Endothelial cell of umbilical vein (primary cell): ENCODE measurements around the gene MTERF4. TPM values are rescaled to one million over a fixed set of nuclear protein-coding genes. Genes with fewer than 3 reads are reported as not detected.

Source experiments
- BruUV-seq: library from RNA; stranded (reverse); fragments of 400-500 nt; replicated peaks from 2 replicates; lab custom pipeline; 2021; lab: Mats Ljungman, UMichigan
- CTCF ChIA-PET: fragments of 300-600, 350-600 bp; sonication (Branson Sonifier 250); formaldehyde crosslinking; loops from one replicate; lab custom pipeline; 2021; ENCODE audit warnings: antibody characterized with exemption, inconsistent platforms; lab: Charles Lee
- POLR2A ChIA-PET: fragments of 300-600, 350-600 bp; sonication (Branson Sonifier 250); formaldehyde crosslinking; loops from one replicate; lab custom pipeline; 2021; ENCODE audit warnings: antibody characterized with exemption, inconsistent platforms; lab: Charles Lee
- DNase-seq: peaks from one replicate; pipeline ENCODE4 v3.0.0-alpha.2; 2011; ENCODE audit warnings: low read depth, low spot score
- FAIRE-seq: peaks from 2 replicates; lab custom pipeline; 2011; peaks lifted over from hg19 to GRCh38; lab: Jason Lieb, UNC
- H2AFZ ChIP-seq: 2 replicates; pipeline ENCODE4 v1.6.0; 2012; ENCODE audit warnings: low read depth, low read length, control low read depth, inconsistent platforms
- H3K27ac ChIP-seq: 2 replicates; pipeline ENCODE4 v1.5.1; 2011; ENCODE audit warnings: low read depth, mild to moderate bottlenecking, control low read depth, low read length, moderate library complexity; ENCODE audit not compliant: insufficient read depth
- H3K27me3 ChIP-seq, 2 experiments: 2 replicates each; pipeline versions ENCODE4 v1.6.0 to v1.6.1; 2011; ENCODE audit warnings: low read length in 2 of 2, mixed read lengths in 1 of 2; ENCODE audit not compliant: control insufficient read depth in 2 of 2, insufficient read depth in 2 of 2
- H3K36me3 ChIP-seq, 2 experiments: 2 replicates in 1 of 2; 3 replicates in 1 of 2; pipeline ENCODE4 v1.5.1; 2011; ENCODE audit warnings: low read length in 2 of 2, mild to moderate bottlenecking in 1 of 2, moderate library complexity in 1 of 2; ENCODE audit not compliant: control insufficient read depth in 2 of 2, insufficient read depth in 2 of 2; ENCODE audit errors: extremely low read depth in 1 of 2
- H3K4me1 ChIP-seq: 3 replicates; pipeline ENCODE4 v1.5.1; 2011; ENCODE audit warnings: mild to moderate bottlenecking, low read length; ENCODE audit not compliant: control insufficient read depth, insufficient read depth; ENCODE audit errors: extremely low read depth
- H3K4me2 ChIP-seq: 2 replicates; pipeline ENCODE4 v1.6.1; 2011; ENCODE audit warnings: low read length, control low read depth, mixed read lengths; ENCODE audit not compliant: insufficient read depth
- H3K4me3 ChIP-seq, 3 experiments: fragments of 200-600 bp in 1 of 3; sonication (generic), shearing (Covaris generic) in 1 of 3; replicated peaks in 1 of 3; 2 replicates each; pipeline ENCODE4 v1.5.1; 2011 to 2016; ENCODE audit warnings: control low read depth in 3 of 3, low read length in 3 of 3, mild to moderate bottlenecking in 2 of 3, inconsistent platforms in 1 of 3, low read depth in 1 of 3, moderate library complexity in 1 of 3; ENCODE audit not compliant: insufficient read depth in 1 of 3
- H3K79me2 ChIP-seq: 2 replicates; pipeline ENCODE4 v1.6.0; 2012; ENCODE audit warnings: low read length, inconsistent platforms; ENCODE audit not compliant: control insufficient read depth, insufficient read depth
- H3K9ac ChIP-seq: replicated peaks from 2 replicates; pipeline ENCODE3; 2011; ENCODE audit warnings: low read length, control low read depth; ENCODE audit not compliant: insufficient read depth; ENCODE audit errors: extremely low read depth
- H3K9me1 ChIP-seq: replicated peaks from 3 replicates; pipeline ENCODE4 v1.6.0; 2011; ENCODE audit warnings: mild to moderate bottlenecking, low read length; ENCODE audit not compliant: control insufficient read depth, insufficient read depth; ENCODE audit errors: extremely low read depth
- H3K9me3 ChIP-seq: replicated peaks from 2 replicates; pipeline ENCODE4 v1.5.1; 2012; ENCODE audit warnings: low read length, inconsistent platforms; ENCODE audit not compliant: control insufficient read depth, insufficient read depth
- H4K20me1 ChIP-seq: replicated peaks from 2 replicates; pipeline ENCODE3; 2011; ENCODE audit warnings: mild to moderate bottlenecking, low read length; ENCODE audit not compliant: control insufficient read depth, insufficient read depth; ENCODE audit errors: extremely low read depth
- EZH2 ChIP-seq: IDR thresholded peaks from 2 replicates; pipeline ENCODE4 v1.6.1; 2012; ENCODE audit warnings: borderline replicate concordance, low read depth, mild to moderate bottlenecking, moderate library complexity, low read length, inconsistent platforms; ENCODE audit not compliant: severe bottlenecking
- FOS ChIP-seq: IDR thresholded peaks from 2 replicates; pipeline ENCODE4 v1.6.1; 2011; ENCODE audit warnings: mild to moderate bottlenecking, low read length, moderate library complexity, borderline replicate concordance; ENCODE audit not compliant: insufficient read depth
- GATA2 ChIP-seq: IDR thresholded peaks from 2 replicates; pipeline ENCODE4 v1.7.0; 2011; ENCODE audit warnings: low read depth, mild to moderate bottlenecking, moderate library complexity, mixed read lengths, low read length; ENCODE audit not compliant: insufficient read length, insufficient read depth
- JUN ChIP-seq: IDR thresholded peaks from 2 replicates; pipeline ENCODE4 v1.6.1; 2011; ENCODE audit warnings: borderline replicate concordance, low read depth; ENCODE audit not compliant: insufficient read length, insufficient read depth
- MYC ChIP-seq: IDR thresholded peaks from one replicate; pipeline ENCODE4 v1.6.1; 2011; ENCODE audit warnings: mild to moderate bottlenecking, low read depth, low read length
- POLR2A ChIP-seq: IDR thresholded peaks from 2 replicates; pipeline ENCODE4 v1.6.1; 2012; ENCODE audit warnings: low read depth, mild to moderate bottlenecking, control low read depth, low read length
- POLR2AphosphoS5 ChIP-seq: IDR thresholded peaks from 2 replicates; pipeline ENCODE4 v1.6.1; 2012; ENCODE audit warnings: low read depth, mild to moderate bottlenecking, control low read depth, low read length, moderate library complexity; ENCODE audit not compliant: insufficient read depth
- dilution Hi-C: fragments of 300-500 bp; cut with MboI; formaldehyde crosslinking; loops from one replicate; pipeline ENCODE4 v1.15.0; 2019; ENCODE audit warnings: low sequenced_read_pairs; ENCODE audit not compliant: extremely low pct_ligation_motif_present
- intact Hi-C: fragments of 100-400 bp; cut with micrococcal nuclease; formaldehyde crosslinking; loops from one replicate; pipeline ENCODE4 v1.10.0; 2022
- polyA plus RNA-seq, 4 experiments: library from polyadenylated mRNA; depleted of rRNA in 3 of 4; stranded (reverse) in 3 of 4; unstranded in 1 of 4; fragments of >200 nt; gene quantifications; 2 replicates each; pipeline versions ENCODE4 v1.2.1 to v1.2.3, GENCODE V29; 2011 to 2012; ENCODE audit warnings: missing spikeins in 1 of 4
- total RNA-seq: library from RNA; stranded (reverse); gene quantifications from 2 replicates; pipeline ENCODE4 v1.2.3, GENCODE V29; 2021
- TF ChIP-seq, protein P1 (sequence below), 2 donors: IDR thresholded peaks; 1 replicate in 1 of 2; 2 replicates in 1 of 2; pipeline ENCODE4 v1.5.1; 2011; ENCODE audit warnings: low read length in 2 of 2, mild to moderate bottlenecking in 2 of 2, moderate library complexity in 2 of 2, control low read depth in 1 of 2, inconsistent platforms in 1 of 2, low read depth in 1 of 2; ENCODE audit not compliant: insufficient read depth in 1 of 2; ENCODE audit errors: extremely low read depth in 1 of 2
- TF ChIP-seq, protein P2 (sequence below): IDR thresholded peaks from 2 replicates; pipeline ENCODE4 v1.6.1; 2011; ENCODE audit not compliant: insufficient read depth, insufficient read length

MTERF4 gene
- total and polyA plus RNA-seq, 2 donors (not counting 3 experiments of a cell fraction or from before 2014, with no cell fraction given): 14.7 to 27.3 TPM

DNA sequence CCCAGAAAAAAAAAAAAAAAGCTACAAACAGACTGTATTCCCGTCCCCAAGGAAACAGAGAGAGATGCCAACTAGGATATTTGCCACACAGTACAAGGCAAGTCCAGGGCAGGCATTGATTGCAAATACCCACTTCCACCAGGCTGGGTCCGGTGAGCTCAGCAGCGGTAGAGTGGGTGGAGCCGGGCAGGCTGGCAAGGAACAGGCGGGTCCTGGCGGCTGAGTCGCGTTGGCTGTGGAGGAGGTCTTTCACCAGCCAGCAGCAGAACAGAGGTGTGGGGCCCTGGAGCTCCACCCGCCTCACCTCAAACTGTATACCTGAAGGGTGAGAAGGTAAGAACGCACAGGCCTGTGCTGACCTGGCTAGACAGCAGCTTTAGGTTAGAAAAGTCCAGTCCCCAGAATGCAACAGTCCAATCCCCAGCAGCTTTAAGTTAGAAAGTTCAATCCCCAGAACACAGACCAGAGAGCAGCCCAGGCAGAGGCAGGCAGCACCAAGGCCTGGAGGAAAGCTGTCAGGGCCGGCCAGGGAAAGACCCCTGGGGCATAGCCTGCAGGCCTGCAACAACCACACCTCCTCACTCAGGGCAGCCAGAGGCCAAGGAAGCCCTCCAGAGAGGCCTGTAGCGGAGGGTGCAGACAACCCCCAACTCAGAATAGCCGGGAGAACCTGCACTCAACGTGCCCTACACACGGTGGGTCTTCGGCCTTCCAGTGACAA lies 21.9 kb upstream of the MTERF4 start:
- Histone ChIP-seq H3K9ac (no peak overlapping the region), H3K9me1 (no peaks in the 10 kb centered on the region), H3K9me3 (no peaks in the 10 kb centered on the region), H3K4me1 (no peaks in the 10 kb centered on the region), H3K27ac (no peak overlapping the region), H2AFZ (no peak overlapping the region), H3K79me2 (no peaks in the 10 kb centered on the region), H3K4me3 (no peak overlapping the region), H3K36me3 (peaks cover 0 to 2% of the 10 kb centered on the region in 2 experiments), H3K27me3 (no peaks in the 10 kb centered on the region), H3K4me2 (no peak overlapping the region), H4K20me1 (no peaks in the 10 kb centered on the region)
- FAIRE-seq: no peak
- POLR2A ChIA-PET: no interaction called here
- dilution Hi-C loops: no loop called here
- TF ChIP-seq JUN: no peak
- intact Hi-C loops: no loop called here
- no TSS peak for BruUV-seq
- DNase-seq: no peak
- CTCF ChIA-PET: no interaction called here

DNA sequence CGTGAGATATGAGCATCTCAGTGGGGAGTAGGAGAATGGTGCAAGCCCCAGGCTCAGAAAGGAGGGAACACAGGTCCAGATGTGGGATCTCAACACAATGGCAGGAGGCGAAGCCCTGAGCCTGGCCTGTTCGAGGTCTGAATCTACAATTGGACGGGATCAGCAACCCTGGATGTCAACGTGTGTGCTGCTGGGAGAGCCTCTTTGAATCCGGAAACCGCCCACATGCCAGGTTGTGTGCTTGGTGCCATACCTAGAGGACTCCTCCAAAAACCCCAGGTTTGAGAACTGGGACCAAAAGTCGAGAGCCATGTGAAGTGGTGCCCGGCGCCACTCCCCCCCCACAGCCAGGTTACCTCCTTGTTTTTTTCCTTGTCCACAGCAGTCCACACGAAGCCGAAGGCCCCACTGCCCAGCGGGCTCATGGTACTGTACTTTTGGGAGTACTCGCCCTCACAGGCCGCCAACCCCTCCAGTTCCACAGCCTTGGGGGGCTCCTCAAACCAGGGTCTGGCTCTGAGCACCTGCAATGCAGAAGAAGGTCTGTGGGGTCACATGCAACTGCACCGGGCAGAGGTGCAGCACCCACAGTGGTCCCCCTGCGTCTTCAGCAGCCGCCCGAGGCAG lies 20.4 kb upstream of the MTERF4 start:
- dilution Hi-C loops (no loop called here), intact Hi-C loops (no loop called here)
- TF ChIP-seq, protein P1, sequence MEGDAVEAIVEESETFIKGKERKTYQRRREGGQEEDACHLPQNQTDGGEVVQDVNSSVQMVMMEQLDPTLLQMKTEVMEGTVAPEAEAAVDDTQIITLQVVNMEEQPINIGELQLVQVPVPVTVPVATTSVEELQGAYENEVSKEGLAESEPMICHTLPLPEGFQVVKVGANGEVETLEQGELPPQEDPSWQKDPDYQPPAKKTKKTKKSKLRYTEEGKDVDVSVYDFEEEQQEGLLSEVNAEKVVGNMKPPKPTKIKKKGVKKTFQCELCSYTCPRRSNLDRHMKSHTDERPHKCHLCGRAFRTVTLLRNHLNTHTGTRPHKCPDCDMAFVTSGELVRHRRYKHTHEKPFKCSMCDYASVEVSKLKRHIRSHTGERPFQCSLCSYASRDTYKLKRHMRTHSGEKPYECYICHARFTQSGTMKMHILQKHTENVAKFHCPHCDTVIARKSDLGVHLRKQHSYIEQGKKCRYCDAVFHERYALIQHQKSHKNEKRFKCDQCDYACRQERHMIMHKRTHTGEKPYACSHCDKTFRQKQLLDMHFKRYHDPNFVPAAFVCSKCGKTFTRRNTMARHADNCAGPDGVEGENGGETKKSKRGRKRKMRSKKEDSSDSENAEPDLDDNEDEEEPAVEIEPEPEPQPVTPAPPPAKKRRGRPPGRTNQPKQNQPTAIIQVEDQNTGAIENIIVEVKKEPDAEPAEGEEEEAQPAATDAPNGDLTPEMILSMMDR (IDR thresholded peaks at IDR 0.05; ENCODE audit: extremely low read depth in 1 of 2, insufficient read depth in 1 of 2, low read depth in 1 of 2, low read length in 2 of 2): no peak
- no peak for TF ChIP-seq POLR2A
- no peak for TF ChIP-seq JUN
- no peak for TF ChIP-seq GATA2
- no peak for TF ChIP-seq FOS
- TF ChIP-seq EZH2: no peak
- no peak for TF ChIP-seq POLR2AphosphoS5
- TF ChIP-seq, protein P2, sequence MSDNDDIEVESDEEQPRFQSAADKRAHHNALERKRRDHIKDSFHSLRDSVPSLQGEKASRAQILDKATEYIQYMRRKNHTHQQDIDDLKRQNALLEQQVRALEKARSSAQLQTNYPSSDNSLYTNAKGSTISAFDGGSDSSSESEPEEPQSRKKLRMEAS: no peak
- TF ChIP-seq MYC: no peak
- DNase-seq (no peak), FAIRE-seq (no peak)
- Histone ChIP-seq H3K9me3 (no peaks in the 10 kb centered on the region), H3K4me1 (no peaks in the 10 kb centered on the region), H3K4me3 (no peak overlapping the region), H3K27me3 (no peaks in the 10 kb centered on the region), H3K79me2 (no peaks in the 10 kb centered on the region), H3K9me1 (no peaks in the 10 kb centered on the region), H4K20me1 (no peaks in the 10 kb centered on the region), H2AFZ (no peak overlapping the region), H3K9ac (no peak overlapping the region), H3K4me2 (no peak overlapping the region), H3K36me3 (peaks cover 0 to 2% of the 10 kb centered on the region in 2 experiments), H3K27ac (no peak overlapping the region)
- ChIA-PET CTCF (interaction anchor here (1.1 kb wide), 1 partner anchor 12 kb away, joined by 3 read pairs; no protein-coding TSS in a partner anchor), POLR2A (no interaction called here)
- BruUV-seq: no TSS peak
